Measurements from ENCODE around the gene TESPA1.

TESPA1 gene

GRCh38 chr12:54981796-54982195 lies 2.8 kb downstream of the TESPA1 start:
- DNase-seq, result peak; percentile 63

GRCh38 chr12:54980341-54980740 lies 4.2 kb downstream of the TESPA1 start:
- DNase-seq, result peak; percentile 68

GRCh38 chr12:54977857-54978256 lies 6.7 kb downstream of the TESPA1 start:
- DNase-seq, result no peak

GRCh38 chr12:54977155-54977554 lies 7.4 kb downstream of the TESPA1 start:
- no peak for DNase-seq

GRCh38 chr12:54975875-54976274 lies 8.7 kb downstream of the TESPA1 start:
- no peak for DNase-seq

GRCh38 chr12:54975272-54975671 lies 9.3 kb downstream of the TESPA1 start:
- DNase-seq, result no peak

GRCh38 chr12:54974279-54974678 lies 10.3 kb downstream of the TESPA1 start:
- DNase-seq, result no peak

GRCh38 chr12:54973556-54973955 lies 11.0 kb downstream of the TESPA1 start:
- DNase-seq, result no peak

GRCh38 chr12:54970741-54971140 lies 13.8 kb downstream of the TESPA1 start:
- DNase-seq, result no peak

GRCh38 chr12:54968181-54968730 lies 16.3 kb downstream of the TESPA1 start:
- DNase-seq, result no peak

GRCh38 chr12:54967461-54967860 lies 17.1 kb downstream of the TESPA1 start:
- no peak for DNase-seq

- no peak for DNase-seq
These were observed 23.4 kb downstream of the TESPA1 start for GRCh38 chr12:54961190-54961589.

GRCh38 chr12:54959291-54960018 lies 25.1 kb downstream of the TESPA1 start:
- no peak for DNase-seq

GRCh38 chr12:54958048-54958658 lies 26.4 kb downstream of the TESPA1 start:
- DNase-seq, result peak; percentile 49

- DNase-seq, result no peak
These were observed 27.5 kb downstream of the TESPA1 start for GRCh38 chr12:54956818-54957641.

GRCh38 chr12:54956322-54956721 lies 28.2 kb downstream of the TESPA1 start:
- DNase-seq, result peak; percentile 26

GRCh38 chr12:54954801-54955200 lies 29.8 kb downstream of the TESPA1 start:
- DNase-seq, result no peak

GRCh38 chr12:54954228-54954627 lies 30.3 kb downstream of the TESPA1 start:
- no peak for DNase-seq

GRCh38 chr12:54950071-54950727 lies 34.4 kb downstream of the TESPA1 start:
- no peak for DNase-seq

- DNase-seq, result no peak
These were observed 35.4 kb downstream of the TESPA1 start for GRCh38 chr12:54949073-54949711.

- DNase-seq, result no peak
These were observed 36.4 kb downstream of the TESPA1 start for GRCh38 chr12:54948171-54948570.

- no peak for DNase-seq
These were observed 39.5 kb downstream of the TESPA1 start for GRCh38 chr12:54945082-54945481.
